HG03342 (cell line): Measurements from ENCODE around the gene FTL.

ENCODE experiments used
- ATAC-seq: cut with Tn5 transposase; IDR thresholded peaks from one replicate; pipeline ENCODE4 v1.9.1; 2021; ENCODE audit warnings: mild to moderate bottlenecking, moderate library complexity; ENCODE audit not compliant: unreplicated experiment

The FTL gene

GRCh38 chr19:48990400-48990799 is 25.3 kb downstream of the FTL start:
- no peak for ATAC-seq

GRCh38 chr19:48991011-48991609 is 26.0 kb downstream of the FTL start:
- no peak for ATAC-seq

GRCh38 chr19:48991873-48992580 is 26.9 kb downstream of the FTL start:
- ATAC-seq, result no peak

GRCh38 chr19:48992581-48993174 is 27.6 kb downstream of the FTL start:
- no peak for ATAC-seq

GRCh38 chr19:48993175-48994034 is 28.3 kb downstream of the FTL start, which contains the start of the genes GYS1 and RUVBL2:
TSS of gene GYS1 (minus strand) at chr19:48993309. CDS start at chr19:48993112, 197 bp downstream.
TSS of gene RUVBL2 (plus strand) at chr19:48993887. CDS start at chr19:48993912, 25 bp downstream.
- ATAC-seq, result peak; percentile 81

DNA sequence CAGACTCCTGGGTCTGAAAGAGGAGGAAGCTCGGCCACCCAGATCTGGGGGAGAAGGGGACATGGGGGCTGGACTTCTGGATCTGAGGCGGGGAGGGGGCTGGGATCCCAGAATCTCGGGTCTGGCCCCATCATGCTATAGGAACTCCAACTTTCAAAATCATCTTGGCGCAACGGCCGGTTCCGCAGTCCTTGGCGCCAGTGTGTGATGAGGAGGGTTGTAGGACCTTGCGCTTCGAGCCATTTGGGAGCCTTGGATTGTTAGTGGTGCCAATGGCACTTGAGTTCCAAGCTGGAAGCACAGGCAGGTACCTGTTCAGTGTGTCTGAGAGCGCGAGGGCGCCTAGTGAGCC is 28.9 kb downstream of the FTL start:
- no peak for ATAC-seq

GRCh38 chr19:48997972-48998371 is 32.9 kb downstream of the FTL start:
- ATAC-seq, result no peak

- ATAC-seq, result no peak
Measured at GRCh38 chr19:48999481-49000325, 34.6 kb downstream of the FTL start.

- no peak for ATAC-seq
Measured at GRCh38 chr19:49004133-49004532, 39.0 kb downstream of the FTL start.

DNA sequence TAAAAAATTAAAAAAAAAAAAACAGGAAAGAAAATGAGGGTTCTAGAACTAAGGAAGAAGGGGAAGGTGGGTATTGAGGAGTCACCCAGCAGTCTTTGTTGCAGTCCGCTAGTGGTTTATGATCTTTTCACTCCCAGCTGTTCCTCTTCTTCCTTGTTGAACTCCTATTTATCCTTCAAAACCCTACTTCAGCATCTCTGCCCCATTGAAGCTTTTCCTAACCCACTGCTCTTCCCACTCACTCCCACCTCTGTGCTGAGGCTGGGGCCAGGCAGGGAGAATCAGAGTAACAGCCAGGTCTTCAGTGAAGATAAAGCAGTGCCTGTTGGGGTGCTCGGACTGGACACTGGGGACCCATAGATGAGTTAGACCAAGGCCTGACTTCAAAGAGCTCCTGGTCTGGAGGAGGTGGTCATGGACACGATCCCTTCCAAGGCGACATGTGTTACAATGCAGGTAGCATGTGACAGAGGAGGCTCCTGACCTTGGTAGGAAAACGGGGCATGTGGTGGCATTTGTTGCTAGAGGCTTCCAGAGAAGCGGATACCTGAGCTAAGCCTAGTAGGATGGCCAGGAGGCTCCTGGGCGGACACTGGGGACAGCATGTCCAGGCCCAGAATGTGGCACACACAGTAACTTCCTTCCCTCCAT is 40.0 kb downstream of the FTL start:
- no peak for ATAC-seq

GRCh38 chr19:49006905-49007304 is 41.8 kb downstream of the FTL start:
- no peak for ATAC-seq

DNA sequence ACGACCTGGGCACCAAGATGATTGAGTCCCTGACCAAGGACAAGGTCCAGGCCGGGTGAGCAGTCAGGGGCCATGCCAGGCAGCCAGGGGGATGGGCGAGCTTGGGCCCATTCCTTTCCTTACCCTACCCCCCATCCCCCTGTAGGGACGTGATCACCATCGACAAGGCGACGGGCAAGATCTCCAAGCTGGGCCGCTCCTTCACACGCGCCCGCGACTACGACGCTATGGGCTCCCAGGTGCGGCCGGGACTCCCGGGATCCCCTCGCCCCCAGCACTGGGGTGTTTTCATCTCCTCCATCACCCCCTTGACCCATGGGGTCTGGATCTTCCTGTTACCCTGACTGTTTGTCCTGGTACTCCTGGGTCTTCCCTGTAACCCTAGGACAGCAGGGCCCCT is 44.7 kb downstream of the FTL start:
- no peak for ATAC-seq

- ATAC-seq, result no peak
Measured at GRCh38 chr19:49010453-49010852, 45.3 kb downstream of the FTL start.

DNA sequence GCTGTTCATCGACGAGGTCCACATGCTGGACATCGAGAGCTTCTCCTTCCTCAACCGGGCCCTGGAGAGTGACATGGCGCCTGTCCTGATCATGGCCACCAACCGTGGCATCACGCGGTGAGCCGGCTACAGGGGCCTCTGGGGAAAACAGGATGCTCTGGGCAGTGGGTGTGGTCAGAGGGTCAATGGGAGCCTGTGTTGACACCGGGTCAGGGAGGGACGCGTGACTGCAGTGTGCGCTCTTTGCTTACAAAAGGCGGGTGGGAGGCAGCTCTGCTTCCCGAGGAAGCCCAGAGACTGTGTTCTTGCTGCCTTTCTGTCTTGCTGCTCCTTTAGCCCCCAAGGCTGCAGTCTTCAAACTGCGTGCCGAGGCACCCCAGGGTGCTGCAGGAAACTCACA is 46.1 kb downstream of the FTL start:
- ATAC-seq, result no peak

GRCh38 chr19:49014123-49014869 is 49.2 kb downstream of the FTL start:
- ATAC-seq, result no peak

DNA sequence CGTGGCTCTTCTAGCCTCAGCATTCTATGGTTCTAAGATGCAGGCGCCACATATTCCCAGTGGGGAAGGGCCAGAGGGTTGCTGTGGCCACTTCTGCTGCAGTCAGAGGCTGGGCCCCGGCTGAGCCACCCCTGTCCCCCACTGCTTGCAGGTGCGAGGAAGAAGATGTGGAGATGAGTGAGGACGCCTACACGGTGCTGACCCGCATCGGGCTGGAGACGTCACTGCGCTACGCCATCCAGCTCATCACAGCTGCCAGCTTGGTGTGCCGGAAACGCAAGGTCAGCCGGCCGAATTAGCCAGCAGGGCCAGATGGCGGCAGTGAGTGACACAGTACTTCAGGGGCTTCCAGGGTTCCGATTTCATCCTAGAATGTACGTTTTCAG is 49.8 kb downstream of the FTL start:
- ATAC-seq, result no peak

DNA sequence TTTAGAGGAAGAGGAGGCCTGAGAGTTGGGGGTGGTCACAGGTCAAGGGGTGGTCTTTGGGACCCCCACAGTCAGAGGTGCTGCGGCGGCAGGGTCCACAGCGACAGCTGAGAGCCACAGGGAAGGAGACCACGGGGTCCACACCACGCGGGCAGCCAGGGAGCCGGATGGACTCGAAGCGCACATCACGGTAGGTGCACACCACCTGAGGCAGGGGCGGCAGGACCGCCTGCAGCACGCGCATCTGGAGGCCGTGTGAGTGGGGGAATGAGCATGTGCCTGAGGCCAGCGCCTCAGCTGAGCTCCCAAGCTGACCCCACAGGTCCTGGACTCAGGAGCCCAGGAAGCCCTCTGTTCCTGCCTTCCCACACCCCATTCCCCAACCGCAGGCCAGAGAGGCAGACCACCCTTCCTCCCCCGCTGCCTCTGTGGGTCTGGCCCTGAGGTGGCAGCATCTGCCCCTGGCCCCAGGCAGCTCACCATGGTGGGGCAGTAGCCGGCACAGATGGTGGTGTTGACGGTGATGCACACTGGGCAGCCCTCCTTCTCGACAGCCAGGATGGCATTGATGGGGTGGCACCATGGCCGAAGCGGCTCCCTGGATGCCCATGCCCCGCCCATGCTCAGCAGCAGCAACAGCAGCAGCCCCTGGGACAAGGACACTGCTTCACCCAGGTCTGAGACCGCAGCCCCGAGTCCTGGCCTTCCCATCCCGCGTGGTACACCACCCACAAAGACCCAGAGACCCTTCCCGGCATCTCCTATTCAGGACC is 51.1 kb downstream of the FTL start:
- no peak for ATAC-seq
